MM.1S (cell line): ENCODE measurements around the gene CILP.
"Not testable (repeated sequence)": the region's sequence is repeated elsewhere in the genome, so short reads cannot be mapped to it uniquely, and the experiment has no call there.

Experiments
- DNase-seq: peaks from one replicate; pipeline ENCODE4 v3.0.0-alpha.2; 2015
- H2AFZ ChIP-seq: fragments of 300-600 bp; sonication (generic); 2 replicates; pipeline ENCODE4 v1.6.0; 2016; ENCODE audit warnings: antibody characterized with exemption, low read length
- H3F3A ChIP-seq: fragments of 300-600 bp; sonication (generic); 2 replicates; pipeline ENCODE4 v1.6.1; 2016; ENCODE audit warnings: mild to moderate bottlenecking, antibody characterized with exemption, low read length, moderate library complexity, mixed read lengths; ENCODE audit not compliant: insufficient read depth
- H3K27ac ChIP-seq: fragments of 300-600 bp; sonication (generic); 2 replicates; pipeline ENCODE4 v1.5.1; 2016; ENCODE audit warnings: mild to moderate bottlenecking, low read length
- H3K27me3 ChIP-seq: fragments of 300-600 bp; sonication (generic); replicated peaks from 2 replicates; pipeline ENCODE4 v1.6.0; 2016; ENCODE audit warnings: low read length; ENCODE audit not compliant: insufficient read depth
- H3K36me3 ChIP-seq: fragments of 300-600 bp; sonication (generic); replicated peaks from 2 replicates; pipeline ENCODE4 v1.6.1; 2016; ENCODE audit warnings: mild to moderate bottlenecking, low read length, mixed read lengths; ENCODE audit not compliant: insufficient read depth
- H3K4me1 ChIP-seq: fragments of 300-600 bp; sonication (generic); 2 replicates; pipeline ENCODE4 v1.6.1; 2016; ENCODE audit warnings: low read length, mixed read lengths
- H3K4me2 ChIP-seq: fragments of 300-600 bp; sonication (generic); 2 replicates; pipeline ENCODE4 v1.6.0; 2016; ENCODE audit warnings: low read depth, low read length
- H3K4me3 ChIP-seq: fragments of 300-600 bp; sonication (generic); 2 replicates; pipeline ENCODE4 v1.5.1; 2016; ENCODE audit warnings: low read length, mixed read lengths
- H3K79me2 ChIP-seq: fragments of 300-600 bp; sonication (generic); 2 replicates; pipeline ENCODE4 v1.6.1; 2016; ENCODE audit warnings: mixed run types, low read length, mixed read lengths
- H3K9ac ChIP-seq: fragments of 300-600 bp; sonication (generic); 2 replicates; pipeline ENCODE4 v1.6.1; 2016; ENCODE audit warnings: low read length, mixed read lengths
- H3K9me2 ChIP-seq: fragments of 300-600 bp; sonication (generic); replicated peaks from 2 replicates; pipeline ENCODE4 v1.6.1; 2016; ENCODE audit warnings: mild to moderate bottlenecking, low read length, mixed read lengths; ENCODE audit not compliant: insufficient read depth
- H3K9me3 ChIP-seq: fragments of 300-600 bp; sonication (generic); replicated peaks from 2 replicates; pipeline ENCODE4 v1.6.1; 2016; ENCODE audit warnings: mild to moderate bottlenecking, low read length, mixed read lengths; ENCODE audit not compliant: insufficient read depth
- H4K20me1 ChIP-seq: fragments of 300-600 bp; sonication (generic); 2 replicates; pipeline ENCODE4 v1.6.1; 2016; ENCODE audit warnings: mild to moderate bottlenecking, low read length, moderate library complexity, mixed read lengths; ENCODE audit not compliant: insufficient read depth
- CTCF ChIP-seq: fragments of 300-600 bp; sonication (generic); IDR thresholded peaks from 2 replicates; pipeline ENCODE4 v1.5.1; 2016; ENCODE audit warnings: antibody characterized with exemption, low read length, mixed read lengths
- EZH2 ChIP-seq: fragments of 300-600 bp; sonication (generic); optimal IDR thresholded peaks from 2 replicates; pipeline ENCODE3; 2017; ENCODE audit warnings: low read depth, mild to moderate bottlenecking, antibody characterized with exemption, low read length, mixed read lengths
- EZH2phosphoT487 ChIP-seq: fragments of 300-600 bp; sonication (generic); IDR thresholded peaks from 2 replicates; pipeline ENCODE4 v1.6.1; 2018; ENCODE audit warnings: antibody characterized with exemption, low read length

Gene CILP

GRCh38 chr15:65182538-65182937 lies 28.7 kb downstream of the CILP start:
- Histone ChIP-seq H3K9me3 (no peaks in the 10 kb centered on the region), H4K20me1 (peaks cover 3% of the 10 kb centered on the region; the same call in 1 of the 2 replicates), H3K4me3 (no peak overlapping the region), H3K4me1 (peaks cover 11% of the 10 kb centered on the region; the same call in 1 of the 2 replicates), H3K27me3 (no peaks in the 10 kb centered on the region), H3K79me2 (peaks cover 70% of the 10 kb centered on the region), H3K9ac (no peak overlapping the region), H3K27ac (no peak overlapping the region), H3K36me3 (peaks cover 12% of the 10 kb centered on the region; the same call in 1 of the 2 replicates), H3F3A (0 out of 2 replicates have a peak, but pooled peaks cover 6% of the 10 kb centered on the region), H3K4me2 (peak overlapping the region; percentile 39; the same call in 1 of the 2 replicates), H3K9me2 (no peaks in the 10 kb centered on the region), H2AFZ (no peak overlapping the region)
- DNase-seq, result no peak
- TF ChIP-seq CTCF, result no peak
- no peak for TF ChIP-seq EZH2
- no peak for TF ChIP-seq EZH2phosphoT487

- Histone ChIP-seq H3K4me1 (peaks cover 11% of the 10 kb centered on the region; the same call in 1 of the 2 replicates), H3K36me3 (peaks cover 13% of the 10 kb centered on the region; the same call in 1 of the 2 replicates), H3K79me2 (peaks cover 77% of the 10 kb centered on the region)
- not testable (repeated sequence) for H4K20me1 ChIP-seq, H3K9me2 ChIP-seq, H2AFZ ChIP-seq, H3K4me3 ChIP-seq, H3F3A ChIP-seq, H3K9me3 ChIP-seq, H3K27ac ChIP-seq, H3K27me3 ChIP-seq, H3K9ac ChIP-seq, DNase-seq, H3K4me2 ChIP-seq
These were observed 29.5 kb downstream of the CILP start for GRCh38 chr15:65181582-65182353.

- no peak overlapping the region for H3K4me3 ChIP-seq
- H3K79me2 ChIP-seq, result peaks cover 82% of the 10 kb centered on the region
- no peaks in the 10 kb centered on the region for H3K27me3 ChIP-seq
- no peak for TF ChIP-seq CTCF
- no peak for TF ChIP-seq EZH2
- TF ChIP-seq EZH2phosphoT487, result no peak
- no peak overlapping the region for H3K9ac ChIP-seq
- H3K9me3 ChIP-seq, result no peaks in the 10 kb centered on the region
- H3K9me2 ChIP-seq, result no peaks in the 10 kb centered on the region
- peaks cover 3% of the 10 kb centered on the region; the same call in 1 of the 2 replicates for H4K20me1 ChIP-seq
- no peak for DNase-seq
- peaks cover 13% of the 10 kb centered on the region; the same call in 1 of the 2 replicates for H3K36me3 ChIP-seq
- H2AFZ ChIP-seq, result no peak overlapping the region
- no peaks in the 10 kb centered on the region for H3F3A ChIP-seq
- no peak overlapping the region for H3K4me2 ChIP-seq
- H3K27ac ChIP-seq, result no peak overlapping the region
- peaks cover 7% of the 10 kb centered on the region; the same call in 1 of the 2 replicates for H3K4me1 ChIP-seq
These were observed 31.1 kb downstream of the CILP start for GRCh38 chr15:65180167-65180566.

GRCh38 chr15:65177901-65178300 lies 33.4 kb downstream of the CILP start:
- H4K20me1 ChIP-seq, result peaks cover 7% of the 10 kb centered on the region; the same call in 1 of the 2 replicates
- H3K4me1 ChIP-seq, result peaks cover 6% of the 10 kb centered on the region; the same call in 1 of the 2 replicates
- H3K36me3 ChIP-seq, result peaks cover 13% of the 10 kb centered on the region
- DNase-seq, result no peak
- H3K4me2 ChIP-seq, result no peak overlapping the region
- no peak overlapping the region for H3K4me3 ChIP-seq
- no peaks in the 10 kb centered on the region for H3K27me3 ChIP-seq
- no peaks in the 10 kb centered on the region for H3F3A ChIP-seq
- H3K9me2 ChIP-seq, result no peaks in the 10 kb centered on the region
- peaks cover 71% of the 10 kb centered on the region for H3K79me2 ChIP-seq
- no peak overlapping the region for H2AFZ ChIP-seq
- no peak overlapping the region for H3K27ac ChIP-seq
- TF ChIP-seq EZH2phosphoT487 (no peak), CTCF (no peak)
- H3K9me3 ChIP-seq, result no peaks in the 10 kb centered on the region
- no peak overlapping the region for H3K9ac ChIP-seq
